B cell (primary cell): Measurements from ENCODE around the gene RFPL2. TPM values are rescaled to one million over a fixed set of nuclear protein-coding genes. Genes with fewer than 3 reads are reported as not detected.

Experiments used
- ATAC-seq: fragments of 200-7000 bp; cut with Tn5 transposase; one replicate; pipeline ENCODE4 v1.10.0; 2021; ENCODE audit warnings: low read depth, mild to moderate bottlenecking, moderate number of reproducible peaks, moderate library complexity
- CTCF ChIA-PET: fragments of 350-600 bp; sonication (Branson Sonifier 250); formaldehyde crosslinking; loops from one replicate; lab custom pipeline; 2021; ENCODE audit warnings: antibody characterized with exemption, inconsistent platforms; lab: Charles Lee
- POLR2A ChIA-PET: fragments of 350-600 bp; sonication (Branson Sonifier 250); formaldehyde crosslinking; loops from one replicate; lab custom pipeline; 2021; ENCODE audit warnings: antibody characterized with exemption; lab: Charles Lee
- DNase-seq: peaks from one replicate; pipeline ENCODE4 v3.0.0; 2013
- H2AFZ ChIP-seq: 2 replicates; pipeline ENCODE4 v1.6.1; 2012; ENCODE audit warnings: mild to moderate bottlenecking, low read depth, low read length; ENCODE audit not compliant: insufficient read depth, poor library complexity, severe bottlenecking
- H3K27ac ChIP-seq, 2 donors: 1 replicate in 1 of 2; 2 replicates in 1 of 2; pipeline ENCODE4 v1.5.1; 2012 to 2013; ENCODE audit warnings: low read length in 2 of 2, mild to moderate bottlenecking in 2 of 2, moderate library complexity in 1 of 2
- H3K27me3 ChIP-seq, 4 experiments: fragments of 200-600 bp in 1 of 4; sonication (generic) in 1 of 4; replicated peaks in 1 of 4; 1 replicate in 2 of 4; 2 replicates in 2 of 4; pipeline versions ENCODE4 v1.6.1 to v1.7.0; 2013 to 2016; ENCODE audit warnings: low read length in 3 of 4, mild to moderate bottlenecking in 2 of 4, mixed read lengths in 1 of 4, moderate library complexity in 1 of 4; ENCODE audit not compliant: insufficient read depth in 4 of 4, control insufficient read depth in 3 of 4; ENCODE audit errors: control extremely low read depth in 1 of 4
- H3K36me3 ChIP-seq, 2 experiments: replicated peaks in 1 of 2; 1 replicate in 1 of 2; 2 replicates in 1 of 2; pipeline versions ENCODE4 v1.6.1 to v1.7.1; 2013; ENCODE audit warnings: low read length in 1 of 2; ENCODE audit not compliant: insufficient read depth in 2 of 2, control insufficient read depth in 1 of 2; ENCODE audit errors: control extremely low read depth in 1 of 2, extremely low read depth in 1 of 2
- H3K4me1 ChIP-seq, 2 donors: fragments of 200-600 bp in 1 of 2; sonication (generic) in 1 of 2; 1 replicate in 1 of 2; 2 replicates in 1 of 2; pipeline versions ENCODE4 v1.5.1 to v1.6.1; 2013 to 2017; ENCODE audit warnings: low read length in 2 of 2; ENCODE audit not compliant: control insufficient read depth in 2 of 2, insufficient read depth in 2 of 2
- H3K4me2 ChIP-seq: replicated peaks from 2 replicates; pipeline ENCODE3; 2012; ENCODE audit warnings: mild to moderate bottlenecking, low read depth, low read length; ENCODE audit not compliant: poor library complexity, severe bottlenecking
- H3K4me3 ChIP-seq, 5 experiments: fragments of 200-600 bp in 1 of 5; sonication (generic) in 1 of 5; 1 replicate in 3 of 5; 2 replicates in 2 of 5; pipeline versions ENCODE4 v1.5.1 to v1.7.0; 2011 to 2016; ENCODE audit warnings: low read length in 4 of 5, mild to moderate bottlenecking in 4 of 5, low read depth in 2 of 5, control low read depth in 1 of 5, moderate library complexity in 1 of 5; ENCODE audit not compliant: insufficient read depth in 1 of 5; ENCODE audit errors: control extremely low read depth in 1 of 5, extremely low read depth in 1 of 5
- H3K79me2 ChIP-seq: fragments of 200-600 bp; sonication (generic); one replicate; pipeline ENCODE4 v1.6.0; 2016; ENCODE audit warnings: low read length; ENCODE audit not compliant: control insufficient read depth, insufficient read depth
- H3K9ac ChIP-seq: fragments of 200-600 bp; sonication (generic); 2 replicates; pipeline ENCODE4 v1.6.1; 2017; ENCODE audit warnings: mild to moderate bottlenecking, low read length, moderate library complexity
- H3K9me3 ChIP-seq, 3 donors: one replicate each; pipeline versions ENCODE4 v1.6.1 to v1.7.1; 2013; ENCODE audit warnings: low read length in 2 of 3; ENCODE audit not compliant: control insufficient read depth in 2 of 3, insufficient read depth in 1 of 3; ENCODE audit errors: control extremely low read depth in 1 of 3
- H4K20me1 ChIP-seq: 2 replicates; pipeline ENCODE4 v1.6.0; 2012; ENCODE audit warnings: mild to moderate bottlenecking, low read length; ENCODE audit not compliant: insufficient read depth, control insufficient read depth, poor library complexity, severe bottlenecking
- H3K27ac Mint-ChIP-seq: one replicate; pipeline ENCODE4 v1.8.0; 2021; ENCODE audit warnings: mixed read lengths
- H3K27me3 Mint-ChIP-seq: one replicate; pipeline ENCODE4 v1.8.0; 2021; ENCODE audit warnings: mixed read lengths
- H3K4me1 Mint-ChIP-seq: one replicate; pipeline ENCODE4 v1.8.0; 2021; ENCODE audit warnings: mixed read lengths
- H3K4me3 Mint-ChIP-seq: one replicate; pipeline ENCODE4 v1.8.0; 2021; ENCODE audit warnings: mixed read lengths
- H3K9me3 Mint-ChIP-seq: one replicate; pipeline ENCODE4 v1.8.0; 2022; ENCODE audit warnings: mixed read lengths; ENCODE audit not compliant: insufficient read depth
- EZH2 ChIP-seq: IDR thresholded peaks from 2 replicates; pipeline ENCODE4 v1.6.1; 2012; ENCODE audit warnings: borderline replicate concordance, low read depth, mild to moderate bottlenecking, moderate library complexity, low read length; ENCODE audit not compliant: insufficient read depth, poor library complexity, severe bottlenecking
- WGBS: methylation state at CpG from one replicate; pipeline ENCODE4 v1.1.5; 2013; ENCODE audit warnings: missing lambda C conversion rate; ENCODE audit not compliant: insufficient coverage; 5-methylcytosine and 5-hydroxymethylcytosine counted together
- intact Hi-C: fragments of 100-400 bp; cut with micrococcal nuclease; formaldehyde crosslinking; loops from one replicate; pipeline ENCODE4 v1.10.0; 2022
- polyA minus RNA-seq: library from RNA; depleted of rRNA, polyadenylated mRNA; stranded (reverse); fragments of >200 nt; gene quantifications from 2 replicates; pipeline ENCODE4 v1.2.3, GENCODE V29; 2012
- polyA plus RNA-seq: library from polyadenylated mRNA; depleted of rRNA; stranded (reverse); fragments of >200 nt; gene quantifications from 2 replicates; pipeline ENCODE4 v1.2.3, GENCODE V29; 2012
- total RNA-seq, 2 donors: library from RNA; stranded (reverse); fragments of 120-200 nt in 1 of 2; gene quantifications; 1 replicate in 1 of 2; 2 replicates in 1 of 2; pipeline versions ENCODE4 v1.2.3 to v1.2.4, GENCODE V29; 2013 to 2022
- TF ChIP-seq, protein P1 (sequence below): fragments of 200-600 bp; IDR thresholded peaks from one replicate; pipeline ENCODE4 v1.8.0; 2022; ENCODE audit warnings: antibody characterized with exemption, mild to moderate bottlenecking

Gene RFPL2
- total RNA-seq, result not detected in 2 replicates
- total RNA-seq (2013), result not detected
- polyA plus RNA-seq, result 0.09 TPM in 1 of 2 replicates, not detected in the other
- 0.14 TPM in 1 of 2 replicates, not detected in the other for polyA minus RNA-seq

DNA sequence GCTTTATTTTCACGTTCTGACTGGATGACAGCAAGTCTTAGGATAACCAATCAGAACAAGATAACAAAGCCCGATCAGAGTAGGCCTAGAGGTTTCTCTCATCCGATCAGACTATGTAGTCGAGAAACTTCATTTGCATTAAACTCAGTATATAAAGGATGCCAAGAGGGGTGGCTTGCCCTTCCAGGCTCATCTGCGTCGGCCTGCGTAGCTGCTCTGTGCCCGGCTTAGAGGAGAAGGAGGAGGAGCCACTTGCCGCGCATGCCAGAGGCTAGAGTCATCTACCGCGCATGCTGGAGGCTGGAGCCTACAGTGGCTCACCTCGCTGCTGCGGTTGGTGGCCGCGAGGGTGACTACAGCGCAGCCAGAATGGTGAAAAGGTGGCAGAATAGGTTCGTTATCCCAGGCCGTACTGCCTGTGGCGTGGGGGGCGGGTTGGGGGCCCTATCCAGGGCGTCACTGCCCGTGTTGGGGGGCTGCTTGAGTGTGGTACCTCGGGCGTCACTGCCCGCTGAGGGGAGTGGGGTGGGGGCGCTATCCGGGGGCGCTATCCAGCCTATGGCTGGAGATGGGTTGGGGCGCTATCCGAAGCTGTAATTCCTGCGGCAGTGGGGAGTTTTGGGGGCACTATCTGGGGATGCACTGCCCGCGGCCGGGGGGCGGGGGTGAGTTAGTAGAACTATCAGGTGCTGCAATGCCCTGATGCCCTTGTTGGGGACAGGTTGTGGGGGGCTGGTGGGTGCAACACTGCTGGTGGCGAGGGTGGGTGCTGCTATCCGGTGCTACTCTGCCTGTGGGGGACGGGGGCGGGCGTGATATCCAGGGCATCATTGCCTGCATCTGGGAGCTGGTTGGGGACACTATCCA, at the start of gene RFPL2:
Gene RFPL2 (minus strand): TSS at position 218 of the 867 bp plus-strand sequence. CDS start 2,622 bp downstream, outside the sequence.
- peaks cover 0 to 20% (median 5%) of the 10 kb centered on the region in 4 experiments for H3K27me3 ChIP-seq
- WGBS, result 80% methylated on average over 33 of the region's 41 CpGs
- H3K79me2 ChIP-seq, result no peaks in the 10 kb centered on the region
- peaks cover 6 to 8% of the 10 kb centered on the region in 2 donors for H3K4me1 ChIP-seq
- ChIA-PET CTCF (no interaction called here), POLR2A (no interaction called here)
- H3K9ac ChIP-seq, result peak within 1 kb of the TSS; percentile 23
- H3K4me3 Mint-ChIP-seq, result peak within 1 kb of the TSS; percentile 24
- ATAC-seq, result no peak
- H3K27ac Mint-ChIP-seq, result no peak within 1 kb of the TSS
- H3K27me3 Mint-ChIP-seq, result peaks cover 31% of the 10 kb centered on the region
- TF ChIP-seq EZH2, result no peak
- TF ChIP-seq, protein P1, sequence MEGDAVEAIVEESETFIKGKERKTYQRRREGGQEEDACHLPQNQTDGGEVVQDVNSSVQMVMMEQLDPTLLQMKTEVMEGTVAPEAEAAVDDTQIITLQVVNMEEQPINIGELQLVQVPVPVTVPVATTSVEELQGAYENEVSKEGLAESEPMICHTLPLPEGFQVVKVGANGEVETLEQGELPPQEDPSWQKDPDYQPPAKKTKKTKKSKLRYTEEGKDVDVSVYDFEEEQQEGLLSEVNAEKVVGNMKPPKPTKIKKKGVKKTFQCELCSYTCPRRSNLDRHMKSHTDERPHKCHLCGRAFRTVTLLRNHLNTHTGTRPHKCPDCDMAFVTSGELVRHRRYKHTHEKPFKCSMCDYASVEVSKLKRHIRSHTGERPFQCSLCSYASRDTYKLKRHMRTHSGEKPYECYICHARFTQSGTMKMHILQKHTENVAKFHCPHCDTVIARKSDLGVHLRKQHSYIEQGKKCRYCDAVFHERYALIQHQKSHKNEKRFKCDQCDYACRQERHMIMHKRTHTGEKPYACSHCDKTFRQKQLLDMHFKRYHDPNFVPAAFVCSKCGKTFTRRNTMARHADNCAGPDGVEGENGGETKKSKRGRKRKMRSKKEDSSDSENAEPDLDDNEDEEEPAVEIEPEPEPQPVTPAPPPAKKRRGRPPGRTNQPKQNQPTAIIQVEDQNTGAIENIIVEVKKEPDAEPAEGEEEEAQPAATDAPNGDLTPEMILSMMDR, result no peak
- peak within 1 kb of the TSS; percentile 46 for H2AFZ ChIP-seq
- H3K4me3 ChIP-seq, result peak within 1 kb of the TSS in 3 of 5 experiments; percentile 20 to 46 (median 30)
- H3K9me3 Mint-ChIP-seq, result no peaks in the 10 kb centered on the region
- H3K36me3 ChIP-seq, result no peaks in the 10 kb centered on the region
- peaks cover 4% of the 10 kb centered on the region for H3K4me1 Mint-ChIP-seq
- DNase-seq, result no peak
- peak within 1 kb of the TSS; percentile 60 for H3K4me2 ChIP-seq
- peaks cover 0 to 3% (median 0%) of the 10 kb centered on the region in 3 donors for H3K9me3 ChIP-seq
- no peak within 1 kb of the TSS for H3K27ac ChIP-seq
- intact Hi-C loops, result no loop called here
- no peaks in the 10 kb centered on the region for H4K20me1 ChIP-seq

- Mint-ChIP-seq H3K4me3 (no peak overlapping the region), H3K9me3 (no peaks in the 10 kb centered on the region), H3K27ac (no peak overlapping the region), H3K4me1 (no peaks in the 10 kb centered on the region), H3K27me3 (peaks cover 40% of the 10 kb centered on the region)
- Histone ChIP-seq H3K4me2 (no peak overlapping the region), H3K4me1 (no peaks in the 10 kb centered on the region), H3K4me3 (no peak overlapping the region), H2AFZ (no peak overlapping the region), H3K9ac (no peak overlapping the region), H3K27ac (no peak overlapping the region), H3K9me3 (no peaks in the 10 kb centered on the region), H3K79me2 (no peaks in the 10 kb centered on the region), H3K36me3 (no peaks in the 10 kb centered on the region), H3K27me3 (peaks cover 0 to 14% (median 3%) of the 10 kb centered on the region in 4 experiments), H4K20me1 (no peaks in the 10 kb centered on the region)
- DNase-seq (no peak), ATAC-seq (no peak)
- intact Hi-C loops, result no loop called here
- ChIA-PET CTCF (interaction anchor here (0.9 kb wide), 1 partner anchor 49 kb away, joined by 3 read pairs; no protein-coding TSS in a partner anchor), POLR2A (no interaction called here)
- TF ChIP-seq, protein P1, result no peak
- TF ChIP-seq EZH2, result no peak
- no CpG with 5 or more reads among the region's 1 CpG for WGBS
Observed at GRCh38 chr22:32249231-32249630, 44.4 kb upstream of the RFPL2 start.
